ENCODE results near the gene XPR1.

XPR1 gene

DNA sequence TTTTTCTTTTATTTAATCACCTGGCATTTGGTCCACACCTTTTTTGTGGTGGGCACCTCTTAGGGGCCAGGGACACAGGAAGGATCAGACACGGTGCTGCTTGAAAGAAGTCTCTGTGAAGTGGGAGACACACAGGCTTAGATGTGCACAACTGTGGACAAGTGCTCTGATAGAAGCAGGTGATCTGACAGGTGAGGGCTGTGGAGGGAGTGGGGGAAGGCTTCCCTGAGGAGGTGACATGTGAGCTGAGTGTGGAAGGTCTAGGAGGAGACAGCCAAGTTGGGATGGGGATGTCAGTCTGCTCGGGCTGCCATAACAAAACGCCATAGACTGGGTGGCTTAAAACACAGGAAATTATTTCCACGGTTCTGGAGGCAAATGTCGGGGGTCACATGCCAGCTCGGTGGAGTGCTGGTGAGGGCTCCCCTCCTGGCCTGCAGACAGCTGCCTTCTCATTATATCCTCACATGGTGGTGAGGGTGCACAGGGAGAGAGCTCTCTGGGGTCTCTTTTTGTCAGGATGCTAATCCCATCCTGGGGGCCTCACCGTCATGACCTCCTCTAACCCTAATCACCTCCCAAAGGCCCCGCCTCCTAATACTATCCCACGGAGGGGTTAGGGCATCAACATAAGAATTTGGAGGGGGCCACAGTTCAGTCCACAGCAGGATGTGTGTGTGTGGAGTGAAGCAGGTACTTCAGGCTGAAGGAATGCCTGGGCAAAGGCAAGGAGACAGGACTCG is 275.7 kb downstream of the XPR1 start:
- Histone ChIP-seq H3K4me3 (ENCODE audit: insufficient read depth, low read depth, low read length) (no peak overlapping the region), H3K9me3 (ENCODE audit: control insufficient read depth, low read length) (no peaks in the 10 kb centered on the region), H3K36me3 (ENCODE audit: control insufficient read depth, insufficient read depth, low read length) (no peaks in the 10 kb centered on the region), H3K27me3 (ENCODE audit: control insufficient read depth, insufficient read depth, low read length, poor library complexity, severe bottlenecking) (peaks cover 16% of the 10 kb centered on the region), H3K27ac (ENCODE audit: insufficient read depth, low read depth, low read length, poor library complexity, severe bottlenecking) (no peak overlapping the region), H3K4me1 (ENCODE audit: control insufficient read depth, insufficient read depth, low read length) (no peaks in the 10 kb centered on the region)
- WGBS, 2 experiments: 78 to 82% methylated on average over 10 of the region's 10 CpGs

DNA sequence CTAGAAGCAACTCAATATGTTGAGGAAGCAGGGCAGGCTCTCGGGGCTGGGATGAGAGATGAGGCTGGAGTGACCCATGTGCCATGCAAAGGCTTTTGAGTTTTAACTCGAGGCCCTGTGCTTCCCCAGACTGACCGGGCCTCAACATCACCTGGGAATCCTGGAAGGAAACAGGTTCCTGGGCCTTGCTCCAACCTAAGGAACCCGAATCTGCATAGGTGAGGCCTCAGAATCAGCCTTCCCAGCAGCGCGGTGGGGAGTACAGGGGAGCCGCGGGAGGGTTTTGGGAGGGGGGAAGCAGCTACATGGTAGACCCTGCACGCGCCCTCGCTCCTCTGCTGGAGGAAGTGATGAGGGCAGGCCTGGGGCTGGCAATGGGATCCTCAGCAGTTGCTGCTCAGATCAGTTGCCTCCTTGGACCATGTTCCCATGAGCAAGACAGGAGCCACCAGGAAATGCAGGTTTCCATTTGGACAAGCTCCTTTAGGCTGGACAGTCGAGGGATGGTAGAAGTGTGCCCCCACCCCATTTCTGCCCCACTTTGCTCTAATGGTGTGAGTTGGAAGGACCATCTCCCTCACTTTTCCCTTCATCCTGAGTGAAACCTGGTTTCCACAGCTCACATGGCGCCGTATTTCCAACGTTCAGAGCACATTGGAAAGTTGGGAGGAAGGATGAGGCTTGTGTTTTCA is 276.4 kb downstream of the XPR1 start:
- Histone ChIP-seq H3K36me3 (ENCODE audit: control insufficient read depth, insufficient read depth, low read length) (no peaks in the 10 kb centered on the region), H3K4me1 (ENCODE audit: control insufficient read depth, insufficient read depth, low read length) (no peaks in the 10 kb centered on the region), H3K9me3 (ENCODE audit: control insufficient read depth, low read length) (no peaks in the 10 kb centered on the region), H3K27ac (ENCODE audit: insufficient read depth, low read depth, low read length, poor library complexity, severe bottlenecking) (no peak overlapping the region), H3K27me3 (ENCODE audit: control insufficient read depth, insufficient read depth, low read length, poor library complexity, severe bottlenecking) (peaks cover 23% of the 10 kb centered on the region), H3K4me3 (ENCODE audit: insufficient read depth, low read depth, low read length) (no peak overlapping the region)
- WGBS, 2 experiments: 93% methylated on average over 15 of the region's 15 CpGs

- WGBS, 2 experiments: 75 to 85% methylated on average over 3 of the region's 3 CpGs
- Histone ChIP-seq H3K4me3 (ENCODE audit: insufficient read depth, low read depth, low read length) (no peak overlapping the region), H3K9me3 (ENCODE audit: control insufficient read depth, low read length) (no peaks in the 10 kb centered on the region), H3K4me1 (ENCODE audit: control insufficient read depth, insufficient read depth, low read length) (no peaks in the 10 kb centered on the region), H3K27ac (ENCODE audit: insufficient read depth, low read depth, low read length, poor library complexity, severe bottlenecking) (no peak overlapping the region), H3K27me3 (ENCODE audit: control insufficient read depth, insufficient read depth, low read length, poor library complexity, severe bottlenecking) (peaks cover 31% of the 10 kb centered on the region), H3K36me3 (ENCODE audit: control insufficient read depth, insufficient read depth, low read length) (no peaks in the 10 kb centered on the region)
Measured at GRCh38 chr1:180909005-180909414, 277.2 kb downstream of the XPR1 start.

- Histone ChIP-seq H3K27ac (ENCODE audit: insufficient read depth, low read depth, low read length, poor library complexity, severe bottlenecking) (no peak overlapping the region), H3K4me3 (ENCODE audit: insufficient read depth, low read depth, low read length) (no peak overlapping the region), H3K36me3 (ENCODE audit: control insufficient read depth, insufficient read depth, low read length) (no peaks in the 10 kb centered on the region), H3K9me3 (ENCODE audit: control insufficient read depth, low read length) (no peaks in the 10 kb centered on the region), H3K4me1 (ENCODE audit: control insufficient read depth, insufficient read depth, low read length) (no peaks in the 10 kb centered on the region), H3K27me3 (ENCODE audit: control insufficient read depth, insufficient read depth, low read length, poor library complexity, severe bottlenecking) (peaks cover 35% of the 10 kb centered on the region)
- WGBS, 2 experiments: 86 to 90% methylated on average over 4 to 5 of the region's 5 CpGs
Measured at GRCh38 chr1:180909462-180909976, 277.7 kb downstream of the XPR1 start.

GRCh38 chr1:180911640-180912191 is 279.9 kb downstream of the XPR1 start:
- WGBS, 2 experiments: 34% methylated on average over 17 of the region's 17 CpGs
- Histone ChIP-seq H3K36me3 (ENCODE audit: control insufficient read depth, insufficient read depth, low read length) (no peaks in the 10 kb centered on the region), H3K27ac (ENCODE audit: insufficient read depth, low read depth, low read length, poor library complexity, severe bottlenecking) (no peak overlapping the region), H3K27me3 (ENCODE audit: control insufficient read depth, insufficient read depth, low read length, poor library complexity, severe bottlenecking) (peaks cover 35% of the 10 kb centered on the region), H3K9me3 (ENCODE audit: control insufficient read depth, low read length) (no peaks in the 10 kb centered on the region), H3K4me1 (ENCODE audit: control insufficient read depth, insufficient read depth, low read length) (no peaks in the 10 kb centered on the region), H3K4me3 (ENCODE audit: insufficient read depth, low read depth, low read length) (peak overlapping the region; percentile 48)

GRCh38 chr1:180912211-180912800 is 280.5 kb downstream of the XPR1 start:
- Histone ChIP-seq H3K4me1 (ENCODE audit: control insufficient read depth, insufficient read depth, low read length) (no peaks in the 10 kb centered on the region), H3K4me3 (ENCODE audit: insufficient read depth, low read depth, low read length) (peak overlapping the region; percentile 48), H3K9me3 (ENCODE audit: control insufficient read depth, low read length) (no peaks in the 10 kb centered on the region), H3K27me3 (ENCODE audit: control insufficient read depth, insufficient read depth, low read length, poor library complexity, severe bottlenecking) (peaks cover 35% of the 10 kb centered on the region), H3K36me3 (ENCODE audit: control insufficient read depth, insufficient read depth, low read length) (no peaks in the 10 kb centered on the region), H3K27ac (ENCODE audit: insufficient read depth, low read depth, low read length, poor library complexity, severe bottlenecking) (no peak overlapping the region)
- 1% methylated on average over 71 of the region's 71 CpGs for WGBS, 2 experiments

DNA sequence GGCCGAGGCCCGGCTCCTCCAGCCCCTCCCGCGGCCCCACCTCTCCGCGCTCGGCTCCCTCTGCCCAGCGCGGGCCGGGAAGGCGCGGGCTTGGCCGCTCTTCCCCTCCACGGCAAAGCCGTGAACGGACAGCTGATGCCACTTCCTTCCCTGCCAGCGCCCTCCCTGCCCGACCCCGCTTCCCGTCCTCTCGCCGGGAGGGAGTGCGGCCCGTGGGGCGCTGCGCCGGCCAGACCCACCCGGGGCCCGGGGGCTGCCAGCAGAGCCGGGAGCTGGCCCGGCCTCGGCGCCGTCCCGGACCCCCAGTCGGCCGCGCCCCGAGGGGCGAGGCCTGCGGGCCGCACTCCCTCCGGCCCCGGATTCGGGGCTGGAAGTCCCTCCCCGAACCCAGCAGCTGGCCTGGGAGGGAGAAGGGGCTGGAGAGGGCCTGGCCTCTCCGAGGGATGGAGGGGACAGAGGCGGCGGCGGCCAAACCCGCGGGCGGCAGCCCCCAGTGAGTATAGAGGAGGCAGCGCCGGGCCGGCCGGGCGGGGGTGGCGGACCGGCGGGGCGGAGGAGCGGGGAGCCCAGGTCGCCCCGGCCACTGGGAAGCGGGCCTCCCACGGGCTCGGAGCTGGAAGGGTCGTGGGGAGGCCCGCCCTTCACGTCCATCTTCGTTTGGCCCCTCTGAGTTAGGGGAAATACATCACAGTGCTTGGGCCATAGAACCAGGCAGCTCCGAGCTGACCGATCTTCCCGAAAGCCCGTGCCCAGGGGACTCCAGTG is 281.2 kb downstream of the XPR1 start, which contains the start of gene KIAA1614:
Gene KIAA1614, plus strand, starts transcription at position 97 of the 765 bp plus-strand sequence. Its CDS starts 347 bp downstream, at position 444.
- H3K9me3 ChIP-seq (ENCODE audit: control insufficient read depth, low read length): no peaks in the 10 kb centered on the region
- no peaks in the 10 kb centered on the region for H3K4me1 ChIP-seq (ENCODE audit: control insufficient read depth, insufficient read depth, low read length)
- no peaks in the 10 kb centered on the region for H3K36me3 ChIP-seq (ENCODE audit: control insufficient read depth, insufficient read depth, low read length)
- H3K4me3 ChIP-seq (ENCODE audit: insufficient read depth, low read depth, low read length): peak within 1 kb of the TSS; percentile 48
- H3K27ac ChIP-seq (ENCODE audit: insufficient read depth, low read depth, low read length, poor library complexity, severe bottlenecking): no peak within 1 kb of the TSS
- H3K27me3 ChIP-seq (ENCODE audit: control insufficient read depth, insufficient read depth, low read length, poor library complexity, severe bottlenecking): peaks cover 35% of the 10 kb centered on the region
- WGBS, 2 experiments: 2% methylated on average over 76 of the region's 76 CpGs

DNA sequence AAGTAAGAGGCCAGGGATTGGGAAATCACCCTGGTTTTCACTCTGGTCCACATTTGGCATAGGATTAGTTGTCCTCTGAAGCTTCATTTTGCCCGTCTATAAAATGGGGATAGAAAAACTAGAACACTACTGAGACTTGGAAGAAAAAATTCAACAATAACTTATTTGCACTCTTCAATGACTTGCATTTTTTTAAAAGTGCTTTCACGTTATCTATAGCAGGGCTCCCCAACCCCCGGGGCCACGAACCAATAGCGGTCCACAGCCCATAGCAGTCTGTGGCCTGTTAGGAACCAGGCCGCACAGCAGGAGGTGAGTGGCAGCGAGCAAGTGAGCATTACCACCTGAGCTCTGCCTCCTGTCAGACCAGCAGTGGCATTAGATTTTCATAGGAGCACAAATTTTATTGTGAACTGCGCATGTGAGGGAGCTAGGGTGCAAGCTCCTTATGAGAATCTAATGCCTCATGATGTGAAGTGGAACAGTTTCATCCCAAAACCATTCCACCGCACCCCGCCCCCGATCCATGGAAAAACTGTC is 283.7 kb downstream of the XPR1 start:
- WGBS, 2 experiments: 91 to 92% methylated on average over 11 of the region's 11 CpGs
- Histone ChIP-seq H3K4me1 (ENCODE audit: control insufficient read depth, insufficient read depth, low read length) (peaks cover 9% of the 10 kb centered on the region), H3K27me3 (ENCODE audit: control insufficient read depth, insufficient read depth, low read length, poor library complexity, severe bottlenecking) (peaks cover 35% of the 10 kb centered on the region), H3K27ac (ENCODE audit: insufficient read depth, low read depth, low read length, poor library complexity, severe bottlenecking) (no peak overlapping the region), H3K9me3 (ENCODE audit: control insufficient read depth, low read length) (no peaks in the 10 kb centered on the region), H3K36me3 (ENCODE audit: control insufficient read depth, insufficient read depth, low read length) (no peaks in the 10 kb centered on the region), H3K4me3 (ENCODE audit: insufficient read depth, low read depth, low read length) (no peak overlapping the region)

DNA sequence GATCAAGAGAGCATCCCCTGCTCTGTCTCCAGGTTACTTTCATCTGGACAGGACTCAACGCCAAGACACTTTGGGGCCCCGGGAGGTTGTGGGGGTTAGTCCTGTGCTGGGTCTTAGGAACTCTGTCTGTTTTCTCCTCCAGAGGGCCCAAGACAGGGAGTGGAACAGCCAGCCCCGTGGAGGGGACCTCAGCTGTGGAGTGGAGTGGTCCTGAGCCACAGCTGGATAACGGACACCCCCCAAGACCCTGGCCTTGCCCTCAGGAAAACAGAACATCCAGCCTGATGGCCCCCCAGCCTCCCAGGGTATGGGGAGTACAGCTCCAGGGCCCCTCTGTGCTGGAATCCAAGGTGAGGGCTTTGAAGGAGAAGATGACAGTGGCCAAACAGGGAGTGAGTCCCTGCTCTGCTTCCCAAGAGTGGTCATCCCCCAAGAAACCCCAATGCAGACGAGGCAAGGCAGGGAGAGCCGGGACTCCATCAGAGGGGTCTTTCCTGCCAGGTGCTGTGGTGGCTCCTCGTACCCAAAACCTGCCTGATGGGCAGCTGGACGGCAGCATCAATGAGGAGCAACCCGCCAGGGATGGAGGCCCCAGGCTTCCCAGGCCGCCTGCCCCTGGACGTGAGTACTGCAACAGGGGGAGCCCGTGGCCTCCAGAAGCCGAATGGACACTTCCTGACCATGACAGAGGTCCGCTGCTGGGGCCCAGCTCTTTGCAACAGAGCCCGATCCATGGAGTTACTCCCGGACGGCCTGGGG is 284.4 kb downstream of the XPR1 start:
- H3K4me3 ChIP-seq (ENCODE audit: insufficient read depth, low read depth, low read length): no peak overlapping the region
- H3K27ac ChIP-seq (ENCODE audit: insufficient read depth, low read depth, low read length, poor library complexity, severe bottlenecking): no peak overlapping the region
- H3K4me1 ChIP-seq (ENCODE audit: control insufficient read depth, insufficient read depth, low read length): peaks cover 10% of the 10 kb centered on the region
- no peaks in the 10 kb centered on the region for H3K36me3 ChIP-seq (ENCODE audit: control insufficient read depth, insufficient read depth, low read length)
- 93 to 95% methylated on average over 17 of the region's 17 CpGs for WGBS, 2 experiments
- H3K27me3 ChIP-seq (ENCODE audit: control insufficient read depth, insufficient read depth, low read length, poor library complexity, severe bottlenecking): peaks cover 32% of the 10 kb centered on the region
- H3K9me3 ChIP-seq (ENCODE audit: control insufficient read depth, low read length): no peaks in the 10 kb centered on the region
